Colon (tissue), 2 donors: ENCODE results near the gene OR5H1.
"Not testable (repeated sequence)": the region's sequence is repeated elsewhere in the genome, so short reads cannot be mapped to it uniquely, and the experiment has no call there.

Experiments
- FAIRE-seq: peaks from 2 replicates; lab custom pipeline; 2012; peaks lifted over from hg19 to GRCh38; lab: Jason Lieb, UNC
- donor health status: control.
- donor health status: control.

OR5H1 gene

GRCh38 chr3:98130421-98130820, at the start of gene OR5H1:
Gene OR5H1 (plus strand): TSS chr3:98130721. CDS start chr3:98132698, 1,977 bp downstream.
- no peak for FAIRE-seq

- no peak for FAIRE-seq
Observed at GRCh38 chr3:98086873-98087272, 43.6 kb upstream of the OR5H1 start, which contains the start of gene OR5AC2. Gene OR5AC2 (plus strand): TSS chr3:98087173. CDS start chr3:98087173, 0 bp downstream.

- FAIRE-seq = no peak
Observed at GRCh38 chr3:98095882-98096281, 34.6 kb upstream of the OR5H1 start.

- no peak for FAIRE-seq
Observed at GRCh38 chr3:98099848-98100247, 30.7 kb upstream of the OR5H1 start.

GRCh38 chr3:98108162-98108561, 22.4 kb upstream of the OR5H1 start:
- no peak for FAIRE-seq

GRCh38 chr3:98109807-98110549, 20.5 kb upstream of the OR5H1 start:
- FAIRE-seq = no peak

- no peak for FAIRE-seq
Observed at GRCh38 chr3:98110550-98110908, 20.0 kb upstream of the OR5H1 start.

GRCh38 chr3:98114264-98114663, 16.3 kb upstream of the OR5H1 start:
- no peak for FAIRE-seq

GRCh38 chr3:98115717-98116116, 14.8 kb upstream of the OR5H1 start:
- no peak for FAIRE-seq

GRCh38 chr3:98136631-98137030, 6.1 kb downstream of the OR5H1 start:
- FAIRE-seq = no peak

- FAIRE-seq = not testable (repeated sequence)
Observed at GRCh38 chr3:98137826-98138557, 7.5 kb downstream of the OR5H1 start.

GRCh38 chr3:98140531-98140930, 10.0 kb downstream of the OR5H1 start:
- FAIRE-seq = no peak

- no peak for FAIRE-seq
Observed at GRCh38 chr3:98147179-98147578, 16.7 kb downstream of the OR5H1 start, which contains the start of gene OR5H14. Gene OR5H14 (plus strand): TSS chr3:98147479. CDS start chr3:98149386, 1,907 bp downstream.

GRCh38 chr3:98148751-98149150, 18.2 kb downstream of the OR5H1 start:
- no peak for FAIRE-seq

- FAIRE-seq = not testable (repeated sequence)
Observed at GRCh38 chr3:98149456-98149855, 18.9 kb downstream of the OR5H1 start.

GRCh38 chr3:98151241-98151640, 20.7 kb downstream of the OR5H1 start:
- no peak for FAIRE-seq

GRCh38 chr3:98166396-98166795, 35.9 kb downstream of the OR5H1 start, which contains the start of gene OR5H15:
Gene OR5H15 (plus strand): TSS chr3:98166696. CDS start chr3:98168700, 2,004 bp downstream.
- no peak for FAIRE-seq

- FAIRE-seq = no peak
Observed at GRCh38 chr3:98171071-98171470, 40.5 kb downstream of the OR5H1 start.

- no peak for FAIRE-seq
Observed at GRCh38 chr3:98172621-98173020, 42.1 kb downstream of the OR5H1 start.

GRCh38 chr3:98180319-98180890, 49.9 kb downstream of the OR5H1 start:
- no peak for FAIRE-seq

- peak; percentile 24 for FAIRE-seq
Observed at GRCh38 chr3:98182196-98182595, 51.7 kb downstream of the OR5H1 start.

- FAIRE-seq = no peak
Observed at GRCh38 chr3:98185180-98185579, 54.7 kb downstream of the OR5H1 start.
